GM12891 (cell line): ENCODE data around the gene ISG20L2.

Source experiments
- PAX5 ChIP-seq: IDR thresholded peaks from 2 replicates; pipeline ENCODE4 v1.6.1; 2011; ENCODE audit warnings: low read length, moderate library complexity, mild to moderate bottlenecking; ENCODE audit not compliant: insufficient read depth, severe bottlenecking
- POLR2A ChIP-seq: IDR thresholded peaks from 2 replicates; pipeline ENCODE4 v1.6.1; 2011; ENCODE audit warnings: low read depth, low read length, control low read depth
- POLR2AphosphoS5 ChIP-seq: IDR thresholded peaks from 2 replicates; pipeline ENCODE4 v1.6.1; 2011; ENCODE audit warnings: low read depth, low read length, control low read depth
- SPI1 ChIP-seq: IDR thresholded peaks from 2 replicates; pipeline ENCODE4 v1.6.1; 2011; ENCODE audit warnings: low read depth, low read length, control low read depth
- TAF1 ChIP-seq: IDR thresholded peaks from 2 replicates; pipeline ENCODE4 v1.6.1; 2011; ENCODE audit warnings: low read depth, low read length, control low read depth

- TF ChIP-seq POLR2A (no peak), POLR2AphosphoS5 (no peak), TAF1 (no peak), PAX5 (no peak), SPI1 (no peak)
These were observed 21.7 kb downstream of the ISG20L2 start for GRCh38 chr1:156706657-156707416.
